ENCODE measurements around the gene SMAD1.
"Not testable (repeated sequence)": the region's sequence is repeated elsewhere in the genome, so short reads cannot be mapped to it uniquely, and the experiment has no call there.

Gene SMAD1

GRCh38 chr4:145566086-145566708, 84.5 kb downstream of the SMAD1 start:
- DNase-seq: no peak

GRCh38 chr4:145566768-145567167, 85.1 kb downstream of the SMAD1 start:
- no peak for DNase-seq

DNA sequence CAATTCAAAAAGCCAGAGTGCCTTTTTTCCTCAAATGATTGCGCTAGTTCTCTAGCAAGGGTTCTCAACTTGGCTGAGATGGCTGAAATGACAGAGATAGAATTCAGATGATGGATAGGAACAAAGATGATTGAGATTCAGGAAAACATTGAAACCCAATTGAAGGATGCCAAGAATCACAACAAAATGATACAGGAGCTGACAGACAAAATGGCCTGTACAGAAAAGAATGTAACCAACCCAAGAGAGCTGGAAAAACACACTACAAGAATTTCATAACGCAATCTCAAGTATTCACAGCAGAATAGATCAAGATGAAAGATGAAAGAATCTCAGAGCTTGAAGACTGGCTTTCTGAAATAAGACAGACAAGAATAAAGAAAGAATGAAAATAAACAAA, 85.9 kb downstream of the SMAD1 start:
- DNase-seq: no peak

GRCh38 chr4:145574546-145574945, 92.9 kb downstream of the SMAD1 start:
- not testable (repeated sequence) for DNase-seq

DNA sequence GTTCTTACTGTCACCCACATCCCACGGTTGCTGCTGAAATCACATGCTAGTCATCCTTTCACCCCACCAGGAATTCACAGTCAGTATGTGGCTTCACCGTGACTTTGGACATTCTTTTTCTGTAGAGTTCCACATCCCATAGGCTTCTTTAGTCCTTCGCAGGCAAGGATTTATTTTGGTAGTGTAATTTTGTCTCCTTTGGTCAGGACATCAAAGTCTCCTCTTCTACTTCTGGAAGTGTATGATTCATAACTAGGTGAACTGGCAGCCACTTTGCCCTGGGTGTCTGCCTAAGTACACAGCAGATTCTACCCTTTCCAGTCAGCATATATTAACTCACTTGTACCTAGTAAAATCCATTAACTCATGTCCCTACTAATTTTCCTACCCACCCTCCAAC, 99.3 kb downstream of the SMAD1 start:
- DNase-seq: no peak

DNA sequence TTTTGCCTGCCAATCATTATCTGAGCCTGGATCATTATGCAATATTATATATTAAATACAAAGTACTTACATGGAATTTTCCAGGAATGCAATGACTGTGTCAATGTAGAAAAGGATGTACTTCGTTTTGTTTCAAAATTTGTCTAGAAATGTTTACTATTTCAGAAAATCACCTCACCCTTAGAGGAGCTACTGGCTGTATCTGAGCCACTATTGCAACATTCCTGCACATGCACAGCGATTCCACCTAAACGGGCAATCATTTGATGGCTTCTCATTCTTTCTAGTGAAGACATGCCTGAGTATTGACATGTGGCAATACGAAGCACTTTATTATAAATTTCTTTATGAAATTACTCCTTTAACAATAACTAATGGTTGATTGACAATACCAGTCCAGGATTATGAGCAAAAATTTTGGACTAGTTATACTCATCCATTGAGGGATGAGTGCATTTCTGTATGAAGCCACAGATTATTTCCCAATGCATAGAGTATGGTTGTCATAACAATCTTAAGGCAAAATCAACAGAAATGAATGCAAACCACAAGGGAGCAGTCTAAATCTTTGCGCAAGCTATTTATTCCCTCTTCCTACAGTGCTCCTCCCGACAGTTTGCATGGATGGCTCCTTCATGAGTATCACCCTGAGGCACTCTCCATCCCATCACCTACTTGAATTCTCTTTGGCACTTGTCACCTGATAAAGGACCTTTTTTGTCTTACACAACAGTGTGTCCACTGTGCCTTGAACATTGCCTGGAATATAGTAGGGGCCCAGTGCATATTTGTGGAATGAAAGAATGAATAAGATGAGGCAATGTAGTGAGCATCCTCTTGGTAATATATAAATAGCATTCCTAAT, 101.8 kb downstream of the SMAD1 start:
- no peak for DNase-seq

- no peak for DNase-seq
These were observed 105.6 kb downstream of the SMAD1 start for GRCh38 chr4:145587088-145587754.

GRCh38 chr4:145589381-145589780, 107.7 kb downstream of the SMAD1 start:
- not testable (repeated sequence) for DNase-seq

GRCh38 chr4:145589916-145590702, 108.5 kb downstream of the SMAD1 start:
- DNase-seq: no peak

GRCh38 chr4:145602129-145602760, 120.6 kb downstream of the SMAD1 start:
- no peak for DNase-seq

DNA sequence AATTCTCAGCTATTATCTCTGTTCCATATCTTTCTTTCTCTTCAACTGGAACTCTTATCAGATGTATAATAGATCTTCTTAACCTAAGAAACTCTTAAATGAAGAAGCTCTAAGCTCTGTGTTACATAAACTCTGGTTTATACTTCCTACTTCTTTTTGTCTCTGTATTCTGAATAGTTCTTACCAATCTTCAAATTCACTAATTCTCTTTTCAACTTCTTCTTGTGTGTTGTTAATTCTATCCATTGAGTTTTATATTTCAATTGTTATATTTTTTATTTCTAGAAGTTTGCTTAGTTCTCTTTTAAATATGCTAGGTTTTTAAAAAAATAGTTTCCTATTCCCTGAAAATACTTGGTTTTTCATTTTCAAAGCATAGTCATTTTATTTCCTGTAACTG, 124.3 kb downstream of the SMAD1 start:
- DNase-seq: no peak
